ENCODE measurements around the gene DGKD. TPM values are rescaled to one million over a fixed set of nuclear protein-coding genes. Genes with fewer than 3 reads are reported as not detected.
A peak's percentile ranks its signal among the peaks of the same experiment; 100 is the strongest.
"Not testable (repeated sequence)": the region's sequence is repeated elsewhere in the genome, so short reads cannot be mapped to it uniquely, and the experiment has no call there.

The DGKD gene
- total RNA-seq, 2 donors from 2014 or later, result 21.5 to 63.1 TPM

- TF ChIP-seq POLR2A (IDR thresholded peaks at IDR 0.05), result no peak
- TF ChIP-seq CTCF (IDR thresholded peaks at IDR 0.05), result no peak
- TF ChIP-seq POLR2AphosphoS5 (IDR thresholded peaks at IDR 0.05), result no peak
- H3K9me3 ChIP-seq, result no peaks in the 10 kb centered on the region
- H3K27me3 ChIP-seq (replicated peaks; ENCODE audit: insufficient read depth), result no peaks in the 10 kb centered on the region
- DNase-seq (ENCODE audit: low spot score), result no peak
- no peaks in the 10 kb centered on the region for H3K4me1 ChIP-seq (replicated peaks)
- no peak overlapping the region for H3K4me3 ChIP-seq
- intact Hi-C loops (cut with DNase I), result no loop called here
- no peaks in the 10 kb centered on the region for H3K36me3 ChIP-seq
- no peak overlapping the region for H3K27ac ChIP-seq
- WGBS, result 78% methylated on average over 4 of the region's 4 CpGs
These were observed 25.4 kb upstream of the DGKD start for GRCh38 chr2:233328922-233329321.

DNA sequence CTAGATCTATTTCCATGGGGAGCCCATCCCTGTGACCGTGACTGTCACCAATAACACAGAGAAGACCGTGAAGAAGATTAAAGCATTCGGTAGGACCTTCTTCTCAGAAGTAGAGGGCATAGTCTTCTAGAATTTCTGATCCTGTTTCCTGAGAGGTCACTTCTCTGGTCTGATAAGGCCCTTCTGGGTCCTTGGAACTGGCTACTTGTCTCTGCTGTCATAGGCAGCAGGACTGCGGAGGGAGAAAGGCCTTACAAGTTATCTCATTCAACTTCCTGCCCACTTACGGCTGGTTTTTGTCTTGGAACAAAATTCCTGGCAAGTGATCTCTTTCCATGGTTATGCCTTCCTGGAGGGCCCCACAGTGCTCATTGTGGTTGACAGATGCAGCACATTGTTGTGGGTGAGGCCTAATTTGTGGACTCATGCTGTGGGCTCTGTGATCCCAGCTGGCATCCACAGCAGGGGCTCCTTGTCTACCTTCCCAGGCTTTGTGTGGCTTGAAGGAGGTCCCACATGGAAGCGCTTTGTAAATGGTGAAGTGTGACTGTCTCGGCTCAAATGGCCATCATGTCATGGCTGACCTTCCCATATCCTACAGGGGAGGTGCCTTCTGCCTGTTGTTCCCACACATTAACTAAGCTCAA is 24.7 kb upstream of the DGKD start:
- Histone ChIP-seq H3K4me1 (replicated peaks) (no peaks in the 10 kb centered on the region), H3K27ac (no peak overlapping the region), H3K9me3 (no peaks in the 10 kb centered on the region), H3K27me3 (replicated peaks; ENCODE audit: insufficient read depth) (no peaks in the 10 kb centered on the region), H3K4me3 (no peak overlapping the region), H3K36me3 (no peaks in the 10 kb centered on the region)
- TF ChIP-seq POLR2AphosphoS5 (IDR thresholded peaks at IDR 0.05) (no peak), CTCF (IDR thresholded peaks at IDR 0.05) (no peak), POLR2A (IDR thresholded peaks at IDR 0.05) (no peak)
- intact Hi-C loops (cut with DNase I), result no loop called here
- 82% methylated on average over 7 of the region's 7 CpGs for WGBS
- DNase-seq (ENCODE audit: low spot score), result no peak

GRCh38 chr2:233331536-233331935 is 22.8 kb upstream of the DGKD start:
- DNase-seq (ENCODE audit: low spot score), result peak; percentile 24
- 76% methylated on average over 15 of the region's 15 CpGs for WGBS
- Histone ChIP-seq H3K4me3 (no peak overlapping the region), H3K4me1 (replicated peaks) (no peaks in the 10 kb centered on the region), H3K36me3 (no peaks in the 10 kb centered on the region), H3K27ac (peak overlapping the region in 1 of 2 donors; percentile 20), H3K27me3 (replicated peaks; ENCODE audit: insufficient read depth) (no peaks in the 10 kb centered on the region), H3K9me3 (no peaks in the 10 kb centered on the region)
- TF ChIP-seq POLR2AphosphoS5 (IDR thresholded peaks at IDR 0.05) (no peak), POLR2A (IDR thresholded peaks at IDR 0.05) (no peak), CTCF (IDR thresholded peaks at IDR 0.05) (no peak)
- intact Hi-C loops (cut with DNase I), result no loop called here

DNA sequence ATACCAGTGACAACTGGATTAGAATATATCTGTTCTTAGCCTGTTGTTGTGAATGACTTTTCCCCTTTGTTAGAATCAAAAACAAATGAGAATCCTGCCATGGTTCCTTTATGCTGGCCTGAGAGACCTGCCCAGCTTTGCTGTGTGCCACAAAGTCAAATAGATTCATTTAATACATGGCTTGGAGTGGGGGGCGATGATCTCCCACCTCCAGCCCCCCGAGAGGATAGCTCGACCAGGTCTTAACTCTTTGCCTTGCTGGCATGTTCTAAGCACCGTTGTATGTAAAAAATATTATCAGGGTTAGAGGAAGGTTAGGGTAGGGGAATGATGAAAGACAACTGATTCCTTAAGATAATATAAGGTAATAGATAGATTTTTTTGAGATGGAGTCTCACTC is 22.2 kb upstream of the DGKD start:
- Histone ChIP-seq H3K4me3 (no peak overlapping the region), H3K4me1 (replicated peaks) (no peaks in the 10 kb centered on the region), H3K36me3 (no peaks in the 10 kb centered on the region), H3K27ac (peak overlapping the region in 1 of 2 donors; percentile 20), H3K9me3 (no peaks in the 10 kb centered on the region), H3K27me3 (replicated peaks; ENCODE audit: insufficient read depth) (no peaks in the 10 kb centered on the region)
- no peak for DNase-seq (ENCODE audit: low spot score)
- intact Hi-C loops (cut with DNase I), result no loop called here
- 88% methylated on average over 4 of the region's 4 CpGs for WGBS
- TF ChIP-seq CTCF (IDR thresholded peaks at IDR 0.05) (no peak), POLR2A (IDR thresholded peaks at IDR 0.05) (no peak), POLR2AphosphoS5 (IDR thresholded peaks at IDR 0.05) (no peak)

GRCh38 chr2:233334915-233335314 is 19.4 kb upstream of the DGKD start:
- Histone ChIP-seq H3K27me3 (replicated peaks; ENCODE audit: insufficient read depth) (no peaks in the 10 kb centered on the region), H3K27ac (no peak overlapping the region), H3K4me3 (no peak overlapping the region), H3K4me1 (replicated peaks) (no peaks in the 10 kb centered on the region), H3K9me3 (no peaks in the 10 kb centered on the region), H3K36me3 (no peaks in the 10 kb centered on the region)
- 91% methylated on average over 11 of the region's 11 CpGs for WGBS
- intact Hi-C loops (cut with DNase I), result no loop called here
- TF ChIP-seq CTCF (IDR thresholded peaks at IDR 0.05) (no peak), POLR2AphosphoS5 (IDR thresholded peaks at IDR 0.05) (no peak), POLR2A (IDR thresholded peaks at IDR 0.05) (no peak)
- no peak for DNase-seq (ENCODE audit: low spot score)

GRCh38 chr2:233336091-233336490 is 18.2 kb upstream of the DGKD start:
- intact Hi-C loops (cut with DNase I); DNase-seq (ENCODE audit: low spot score); H3K27me3 ChIP-seq (replicated peaks; ENCODE audit: insufficient read depth); H3K4me3 ChIP-seq; H3K27ac ChIP-seq; H3K4me1 ChIP-seq (replicated peaks); H3K36me3 ChIP-seq; H3K9me3 ChIP-seq: not testable (repeated sequence)
- WGBS, result 95% methylated on average over 13 of the region's 13 CpGs

All from prostate gland (tissue), 2 donors.